Ureter (tissue), 1 donor: ENCODE data around the gene MRPL52. TPM values are rescaled to one million over a fixed set of nuclear protein-coding genes. Genes with fewer than 3 reads are reported as not detected.
"Not testable (repeated sequence)": the region's sequence is repeated elsewhere in the genome, so short reads cannot be mapped to it uniquely, and the experiment has no call there.

Experiments used
- DNase-seq: peaks from one replicate; pipeline ENCODE4 v3.0.0-alpha.2; 2020; ENCODE audit warnings: low spot score
- total RNA-seq: library from RNA; stranded (reverse); gene quantifications from one replicate; pipeline ENCODE4 v1.2.4, GENCODE V29; 2023
- donor health status: DM: yes; HTN: yes; CAD: no.

The MRPL52 gene
- total RNA-seq, 1 donor from 2014 or later, result 77.8 TPM

DNA sequence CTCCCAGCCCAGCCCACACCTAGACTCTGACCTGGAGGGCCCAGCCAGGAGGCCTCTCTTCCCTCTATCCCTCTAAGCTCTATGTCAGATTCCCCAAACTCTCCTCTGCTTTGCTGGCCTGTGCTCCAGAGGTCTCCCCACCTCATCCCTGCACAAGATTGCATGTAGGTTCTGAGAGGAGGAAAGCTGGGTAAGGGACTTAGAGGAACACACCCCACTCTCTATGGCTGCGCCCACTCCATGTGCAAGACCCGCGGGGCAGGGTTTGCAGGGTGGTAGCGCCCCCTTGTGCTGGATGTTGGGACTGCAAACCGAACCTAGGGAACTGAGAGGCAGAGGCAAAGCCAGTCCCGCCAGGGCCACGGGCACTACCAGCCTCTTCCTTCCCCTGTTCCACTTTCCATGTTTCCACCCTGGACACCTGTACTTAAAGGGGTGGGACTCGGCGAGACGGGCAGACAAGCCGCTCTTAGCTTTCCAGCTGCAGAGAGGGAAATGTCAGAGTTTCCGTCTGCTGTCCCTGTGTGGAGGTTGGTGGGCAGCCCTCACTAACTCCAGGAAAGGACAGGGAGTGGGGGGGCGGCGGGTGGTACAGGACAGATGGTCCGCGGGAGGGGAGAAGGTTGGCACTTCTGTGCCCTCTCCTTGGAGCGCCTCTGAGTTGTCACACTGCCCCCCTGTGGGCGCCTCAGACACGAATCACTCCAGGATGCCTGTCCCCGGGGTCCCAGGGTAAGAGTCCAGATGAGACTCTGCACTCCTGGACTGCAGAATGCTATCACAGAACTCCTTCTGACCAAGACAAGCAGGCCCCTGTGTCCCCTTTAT lies 23.5 kb downstream of the MRPL52 start:
- DNase-seq, result peak; percentile 95

DNA sequence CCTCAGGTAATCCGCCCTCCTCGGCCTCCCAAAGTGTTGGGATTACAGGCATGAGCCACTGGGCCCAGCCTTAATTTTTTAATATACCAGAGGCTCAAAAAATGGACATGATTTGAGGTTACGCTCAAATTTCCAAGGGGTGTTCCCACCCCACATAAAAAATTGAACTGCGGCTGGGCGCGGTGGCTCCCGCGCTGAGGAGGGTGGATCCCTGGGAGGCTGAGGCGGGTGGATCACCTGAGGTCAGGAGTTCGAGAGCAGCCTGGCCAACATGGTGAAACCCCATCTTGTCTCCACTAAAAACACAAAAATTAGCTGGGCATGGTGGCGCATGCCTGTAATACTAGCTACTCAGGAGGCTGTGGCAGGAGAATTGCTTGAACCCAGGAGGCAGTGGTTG lies 24.6 kb downstream of the MRPL52 start:
- not testable (repeated sequence) for DNase-seq

DNA sequence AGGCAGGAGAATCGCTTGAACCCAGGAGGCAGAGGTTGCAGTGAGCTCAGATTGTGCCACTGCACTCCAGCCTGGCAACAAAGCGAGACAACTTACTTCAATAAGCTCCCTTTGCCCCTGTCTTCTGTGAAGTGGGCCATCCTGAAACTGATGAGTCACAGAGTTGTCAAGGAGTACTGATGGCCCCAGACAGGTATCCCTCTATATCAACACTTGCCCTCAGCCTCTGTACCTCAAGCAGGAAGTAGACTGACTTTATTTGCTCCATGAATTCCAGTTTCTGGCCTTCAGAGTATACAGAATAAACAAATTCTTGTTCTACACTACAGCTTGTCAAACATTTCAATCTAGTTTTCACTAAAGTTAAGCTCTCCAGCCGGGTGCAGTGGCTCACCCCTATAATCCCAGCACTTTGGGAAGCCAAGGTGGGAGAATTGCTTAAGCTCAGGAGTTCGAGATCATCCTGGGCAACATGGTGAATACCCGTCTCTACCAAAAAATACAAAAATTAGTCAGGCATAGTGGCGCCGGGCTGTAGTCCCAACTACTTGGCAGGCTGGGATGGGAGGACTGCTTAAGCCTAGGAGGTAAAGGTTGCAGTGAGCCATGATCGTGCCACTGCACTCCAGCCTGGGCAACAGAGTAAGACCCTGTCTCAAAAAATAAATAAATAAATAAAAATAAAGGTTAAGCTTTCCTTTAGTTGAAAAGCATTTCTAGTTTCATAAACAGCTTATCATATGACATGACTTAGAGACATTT lies 25.5 kb downstream of the MRPL52 start:
- no peak for DNase-seq

DNA sequence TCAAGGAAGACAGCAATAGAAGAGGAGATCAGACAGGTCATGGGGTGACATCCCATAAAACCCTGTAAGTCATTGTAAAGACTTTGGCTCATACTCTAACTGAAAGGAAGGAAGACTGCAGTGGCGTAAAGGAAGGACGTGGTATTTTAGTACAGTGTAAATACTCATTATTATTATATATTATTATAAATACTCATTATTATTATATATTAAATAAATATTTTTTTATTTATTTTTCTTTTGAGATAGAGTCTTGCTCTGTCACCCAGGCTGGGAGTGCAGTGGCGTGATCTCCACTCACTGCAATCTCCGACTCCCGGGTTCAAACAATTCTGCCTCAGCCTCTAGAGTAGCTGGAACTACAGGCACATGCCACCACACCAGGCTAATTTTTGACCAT lies 26.7 kb downstream of the MRPL52 start:
- no peak for DNase-seq

DNA sequence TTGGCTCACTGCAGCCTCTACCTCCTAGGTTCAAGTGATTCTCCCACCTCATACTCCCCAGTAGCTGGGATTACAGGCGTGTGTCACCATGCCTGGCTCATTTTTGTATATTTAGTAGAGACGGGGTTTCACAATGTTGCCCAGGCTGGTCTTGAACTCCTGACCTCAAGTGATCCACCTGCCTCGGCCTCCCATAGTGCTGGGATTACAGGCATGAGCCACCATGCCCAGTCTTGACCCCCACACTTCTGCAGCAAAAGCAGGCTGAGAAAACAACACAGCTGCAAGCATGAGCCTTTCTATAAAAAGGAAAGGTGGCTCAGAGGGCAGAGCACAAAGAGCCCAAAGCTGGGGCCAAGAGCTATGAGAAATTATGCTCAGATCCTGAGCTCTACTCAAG lies 30.7 kb downstream of the MRPL52 start:
- DNase-seq, result not testable (repeated sequence)

DNA sequence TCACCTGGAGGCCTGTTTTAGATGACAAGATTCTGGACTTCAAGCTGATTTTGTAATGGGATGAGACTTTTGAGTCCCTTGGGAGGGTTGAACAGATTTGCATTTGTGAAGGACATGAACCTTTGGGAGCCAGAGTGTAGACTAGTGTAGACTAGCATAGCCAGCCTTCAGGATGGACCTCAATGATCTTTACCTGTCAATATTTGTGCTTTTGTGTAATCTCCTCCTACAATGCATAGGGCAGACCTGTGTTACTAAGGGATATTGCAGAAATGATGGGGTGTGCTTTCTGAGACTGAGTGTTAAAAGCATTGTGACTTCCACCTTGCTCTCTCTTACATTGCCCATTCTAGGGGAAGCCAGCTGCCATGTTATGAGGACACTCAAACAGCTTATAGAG lies 32.0 kb downstream of the MRPL52 start:
- no peak for DNase-seq

DNA sequence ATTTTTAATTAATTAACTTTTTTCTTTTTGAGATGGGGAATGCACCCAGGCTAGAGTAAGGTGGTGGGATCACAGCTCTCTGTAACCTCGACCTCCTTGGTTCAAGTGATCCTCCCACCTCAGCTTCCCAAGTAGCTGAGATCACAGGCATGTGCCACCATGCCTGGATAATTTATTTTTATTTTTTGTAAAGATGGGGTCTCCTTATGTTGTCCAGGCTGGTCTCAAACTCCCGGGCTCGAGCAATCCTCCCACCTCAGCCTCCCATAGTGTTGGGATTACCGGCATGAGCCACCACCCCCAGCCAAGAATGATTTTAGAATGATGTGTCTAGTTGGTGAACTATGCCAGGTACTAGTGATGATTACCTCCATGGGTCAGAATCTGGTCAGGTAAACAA lies 35.3 kb downstream of the MRPL52 start:
- no peak for DNase-seq

DNA sequence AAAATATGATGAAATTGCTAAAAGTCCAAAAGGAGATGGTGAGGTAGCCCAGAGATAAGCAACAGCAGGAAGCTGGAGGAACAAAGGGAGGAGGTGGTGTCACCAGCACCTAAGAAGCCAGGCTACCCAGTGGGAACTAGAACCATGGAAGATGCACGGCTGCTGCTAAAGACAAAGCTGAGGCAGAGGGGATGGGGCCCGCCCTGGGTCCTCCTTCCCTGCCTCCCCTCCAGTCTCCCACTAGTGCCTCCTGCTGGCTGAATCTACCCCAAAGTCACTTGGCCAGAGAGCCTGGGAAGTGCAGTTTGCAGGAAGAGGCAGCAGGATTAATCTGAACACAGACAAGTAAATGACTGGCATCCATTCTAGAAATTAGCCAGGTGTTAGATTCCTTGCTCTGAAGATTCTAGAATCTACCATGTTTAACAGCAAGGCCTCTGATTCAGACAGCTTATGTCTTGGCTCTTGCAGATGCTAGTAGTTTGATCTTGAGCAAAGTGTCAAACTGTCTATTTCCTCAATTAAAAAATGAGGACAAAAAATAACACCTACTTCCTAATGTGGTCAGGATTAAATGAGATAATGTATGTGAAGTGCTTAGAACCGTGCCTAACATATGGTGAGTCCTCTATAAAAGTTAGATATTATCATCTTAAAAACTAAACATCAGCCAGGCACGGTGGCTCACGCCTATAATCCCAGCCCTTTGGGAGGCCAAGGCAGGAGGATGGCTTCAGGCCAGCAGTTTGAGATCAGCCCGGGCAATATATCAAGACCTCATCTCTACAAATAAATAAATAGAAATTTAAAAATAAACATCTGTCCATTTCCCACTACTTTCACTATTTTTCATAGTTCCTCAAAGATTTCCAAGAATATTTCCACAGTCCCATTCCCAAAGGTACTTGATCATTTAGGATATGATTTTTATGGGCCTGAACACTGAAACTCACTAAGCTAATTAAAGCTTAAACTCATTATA lies 36.0 kb downstream of the MRPL52 start:
- no peak for DNase-seq

DNA sequence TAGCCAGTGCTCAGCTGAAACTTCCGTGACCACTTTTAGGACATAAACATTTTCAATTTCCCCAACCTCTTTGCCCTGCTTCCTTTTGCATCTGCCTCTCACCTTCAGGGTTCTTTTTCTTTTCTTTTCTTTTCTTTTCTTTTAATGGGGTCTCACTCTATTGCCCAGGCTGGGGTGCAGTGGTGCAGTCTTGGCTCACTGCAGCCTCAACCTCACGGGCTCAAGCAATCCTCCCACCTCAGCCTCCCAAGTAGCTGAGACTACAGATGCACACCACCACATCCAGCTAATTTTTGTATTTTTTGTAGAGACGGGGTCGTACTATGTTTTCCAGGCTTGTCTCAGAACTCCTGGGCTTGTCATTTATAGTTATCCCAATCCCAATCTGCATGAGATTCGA lies 37.2 kb downstream of the MRPL52 start:
- no peak for DNase-seq

DNA sequence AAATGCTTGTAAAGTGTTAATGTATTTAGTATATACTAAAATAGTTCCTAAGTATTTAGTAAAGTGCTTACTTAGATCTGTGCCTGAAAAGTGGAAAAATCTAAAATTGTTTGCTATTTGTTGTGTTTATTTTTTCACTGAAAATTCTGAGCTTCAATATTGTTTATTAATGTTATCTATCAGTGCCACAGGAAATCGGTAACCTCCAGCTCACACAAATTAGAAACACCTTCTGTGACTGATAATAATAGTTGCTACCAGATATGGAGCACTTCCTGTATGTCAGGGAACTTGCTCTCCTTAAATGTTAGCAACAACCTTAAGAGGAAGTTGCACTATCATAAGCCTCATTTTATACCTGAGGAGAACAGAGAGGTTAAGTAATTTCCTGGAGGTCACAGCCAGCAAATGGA lies 41.1 kb downstream of the MRPL52 start:
- DNase-seq, result no peak

DNA sequence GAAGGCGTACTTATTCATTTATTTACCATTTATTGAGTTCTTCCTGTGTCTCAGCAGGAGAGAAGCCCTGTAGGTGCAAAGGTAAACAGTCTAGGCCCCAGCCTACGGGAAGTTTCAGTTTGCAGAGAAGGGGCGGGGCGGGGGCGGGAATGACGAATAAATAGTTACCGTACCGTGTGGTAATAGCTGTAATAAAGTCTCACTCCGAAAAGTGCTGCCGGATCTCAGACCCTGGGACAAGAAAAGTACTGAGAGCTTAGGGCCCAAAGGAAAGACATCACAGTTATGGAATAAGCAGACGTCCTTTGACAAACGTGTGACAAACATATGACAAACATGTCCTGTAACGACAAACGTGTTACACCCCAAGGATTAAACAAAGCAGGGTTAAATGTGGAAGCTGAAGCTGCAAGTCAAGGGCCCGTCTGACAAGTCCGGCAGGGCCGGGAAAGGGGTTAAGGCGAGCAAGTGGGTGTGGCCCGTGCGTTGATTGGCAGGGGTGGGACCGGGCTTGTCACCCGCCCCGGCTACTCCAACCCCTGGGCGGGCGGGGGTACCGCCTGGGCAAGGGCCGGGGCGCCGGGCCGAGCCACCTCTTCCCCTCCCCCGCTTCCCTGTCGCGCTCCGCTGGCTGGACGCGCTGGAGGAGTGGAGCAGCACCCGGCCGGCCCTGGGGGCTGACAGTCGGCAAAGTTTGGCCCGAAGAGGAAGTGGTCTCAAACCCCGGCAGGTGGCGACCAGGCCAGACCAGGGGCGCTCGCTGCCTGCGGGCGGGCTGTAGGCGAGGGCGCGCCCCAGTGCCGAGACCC lies 41.7 kb downstream of the MRPL52 start, which contains the start of gene LRP10:
TSS of gene LRP10 (plus strand) at position 517 of the 809 bp plus-strand sequence. CDS start 564 bp downstream, outside the sequence.
- DNase-seq, result peak; percentile 95

DNA sequence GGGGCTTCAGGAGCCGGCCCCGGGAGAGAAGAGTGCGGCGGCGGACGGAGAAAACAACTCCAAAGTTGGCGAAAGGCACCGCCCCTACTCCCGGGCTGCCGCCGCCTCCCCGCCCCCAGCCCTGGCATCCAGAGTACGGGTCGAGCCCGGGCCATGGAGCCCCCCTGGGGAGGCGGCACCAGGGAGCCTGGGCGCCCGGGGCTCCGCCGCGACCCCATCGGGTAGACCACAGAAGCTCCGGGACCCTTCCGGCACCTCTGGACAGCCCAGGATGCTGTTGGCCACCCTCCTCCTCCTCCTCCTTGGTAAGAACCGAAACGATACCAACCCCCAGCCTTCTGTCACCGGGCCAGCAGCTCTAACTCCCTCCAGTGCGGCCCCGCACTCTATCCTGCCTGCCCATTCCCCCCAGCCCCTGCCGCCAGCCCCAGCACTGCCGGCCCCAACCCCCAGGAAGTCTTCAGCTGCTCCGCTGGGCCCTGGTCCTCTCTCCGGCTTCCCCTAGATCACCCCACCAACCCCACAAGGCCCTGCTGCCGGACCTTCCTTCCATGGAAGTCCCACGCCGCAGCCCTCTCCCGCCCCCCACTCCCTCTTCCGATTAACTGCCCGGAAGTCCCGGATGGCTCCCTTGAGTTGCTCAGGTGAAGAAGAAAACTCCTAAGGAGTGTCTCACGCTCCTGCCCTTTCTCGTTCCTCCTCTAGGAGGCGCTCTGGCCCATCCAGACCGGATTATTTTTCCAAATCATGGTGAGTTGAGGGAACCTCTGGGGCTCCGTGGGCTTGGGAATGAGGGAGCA lies 42.5 kb downstream of the MRPL52 start:
- DNase-seq, result peak; percentile 90

DNA sequence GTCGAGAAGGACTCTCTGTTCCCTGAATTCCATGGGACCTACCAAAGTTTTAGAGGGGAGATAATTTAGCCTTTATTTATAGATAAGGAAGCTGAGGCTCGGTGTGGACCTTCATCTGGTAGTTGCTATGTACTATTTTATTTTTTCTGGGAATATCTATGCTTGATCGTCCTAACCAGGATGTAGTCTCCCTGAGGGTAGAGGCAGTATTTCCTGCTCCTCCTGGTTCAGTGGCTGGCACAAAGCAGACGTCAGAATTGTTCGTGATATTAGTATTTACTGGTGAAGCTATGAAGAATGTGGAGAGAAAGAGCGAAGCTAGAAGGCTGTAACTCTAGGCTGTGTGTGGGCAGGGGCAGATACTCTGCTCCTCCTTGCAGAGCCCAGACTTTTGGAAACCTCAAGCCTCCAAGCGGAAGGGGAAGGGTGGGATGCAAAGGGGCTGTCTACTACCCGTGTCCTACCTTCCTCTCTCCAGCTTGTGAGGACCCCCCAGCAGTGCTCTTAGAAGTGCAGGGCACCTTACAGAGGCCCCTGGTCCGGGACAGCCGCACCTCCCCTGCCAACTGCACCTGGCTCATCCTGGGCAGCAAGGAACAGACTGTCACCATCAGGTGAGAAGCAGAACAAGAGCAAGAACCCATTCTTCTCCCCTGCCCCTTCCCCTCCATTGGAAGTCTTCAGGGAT lies 43.3 kb downstream of the MRPL52 start:
- DNase-seq, result no peak

DNA sequence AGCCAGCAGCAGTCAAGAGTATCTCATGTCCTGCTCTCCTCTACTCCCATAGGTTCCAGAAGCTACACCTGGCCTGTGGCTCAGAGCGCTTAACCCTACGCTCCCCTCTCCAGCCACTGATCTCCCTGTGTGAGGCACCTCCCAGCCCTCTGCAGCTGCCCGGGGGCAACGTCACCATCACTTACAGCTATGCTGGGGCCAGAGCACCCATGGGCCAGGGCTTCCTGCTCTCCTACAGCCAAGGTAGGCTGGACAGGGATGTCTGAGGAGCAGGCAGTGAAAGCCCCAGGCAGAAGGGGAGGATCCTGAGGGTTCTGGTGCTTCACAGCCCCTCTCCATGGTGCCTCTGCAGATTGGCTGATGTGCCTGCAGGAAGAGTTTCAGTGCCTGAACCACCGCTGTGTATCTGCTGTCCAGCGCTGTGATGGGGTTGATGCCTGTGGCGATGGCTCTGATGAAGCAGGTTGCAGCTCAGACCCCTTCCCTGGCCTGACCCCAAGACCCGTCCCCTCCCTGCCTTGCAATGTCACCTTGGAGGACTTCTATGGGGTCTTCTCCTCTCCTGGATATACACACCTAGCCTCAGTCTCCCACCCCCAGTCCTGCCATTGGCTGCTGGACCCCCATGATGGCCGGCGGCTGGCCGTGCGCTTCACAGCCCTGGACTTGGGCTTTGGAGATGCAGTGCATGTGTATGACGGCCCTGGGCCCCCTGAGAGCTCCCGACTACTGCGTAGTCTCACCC lies 45.5 kb downstream of the MRPL52 start:
- DNase-seq, result no peak

DNA sequence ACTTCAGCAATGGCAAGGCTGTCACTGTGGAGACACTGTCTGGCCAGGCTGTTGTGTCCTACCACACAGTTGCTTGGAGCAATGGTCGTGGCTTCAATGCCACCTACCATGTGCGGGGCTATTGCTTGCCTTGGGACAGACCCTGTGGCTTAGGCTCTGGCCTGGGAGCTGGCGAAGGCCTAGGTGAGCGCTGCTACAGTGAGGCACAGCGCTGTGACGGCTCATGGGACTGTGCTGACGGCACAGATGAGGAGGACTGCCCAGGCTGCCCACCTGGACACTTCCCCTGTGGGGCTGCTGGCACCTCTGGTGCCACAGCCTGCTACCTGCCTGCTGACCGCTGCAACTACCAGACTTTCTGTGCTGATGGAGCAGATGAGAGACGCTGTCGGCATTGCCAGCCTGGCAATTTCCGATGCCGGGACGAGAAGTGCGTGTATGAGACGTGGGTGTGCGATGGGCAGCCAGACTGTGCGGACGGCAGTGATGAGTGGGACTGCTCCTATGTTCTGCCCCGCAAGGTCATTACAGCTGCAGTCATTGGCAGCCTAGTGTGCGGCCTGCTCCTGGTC lies 46.1 kb downstream of the MRPL52 start:
- DNase-seq, result no peak

DNA sequence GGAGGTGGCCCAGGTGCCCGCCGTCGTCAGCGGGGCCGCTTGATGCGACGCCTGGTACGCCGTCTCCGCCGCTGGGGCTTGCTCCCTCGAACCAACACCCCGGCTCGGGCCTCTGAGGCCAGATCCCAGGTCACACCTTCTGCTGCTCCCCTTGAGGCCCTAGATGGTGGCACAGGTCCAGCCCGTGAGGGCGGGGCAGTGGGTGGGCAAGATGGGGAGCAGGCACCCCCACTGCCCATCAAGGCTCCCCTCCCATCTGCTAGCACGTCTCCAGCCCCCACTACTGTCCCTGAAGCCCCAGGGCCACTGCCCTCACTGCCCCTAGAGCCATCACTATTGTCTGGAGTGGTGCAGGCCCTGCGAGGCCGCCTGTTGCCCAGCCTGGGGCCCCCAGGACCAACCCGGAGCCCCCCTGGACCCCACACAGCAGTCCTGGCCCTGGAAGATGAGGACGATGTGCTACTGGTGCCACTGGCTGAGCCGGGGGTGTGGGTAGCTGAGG lies 47.4 kb downstream of the MRPL52 start:
- DNase-seq, result no peak

DNA sequence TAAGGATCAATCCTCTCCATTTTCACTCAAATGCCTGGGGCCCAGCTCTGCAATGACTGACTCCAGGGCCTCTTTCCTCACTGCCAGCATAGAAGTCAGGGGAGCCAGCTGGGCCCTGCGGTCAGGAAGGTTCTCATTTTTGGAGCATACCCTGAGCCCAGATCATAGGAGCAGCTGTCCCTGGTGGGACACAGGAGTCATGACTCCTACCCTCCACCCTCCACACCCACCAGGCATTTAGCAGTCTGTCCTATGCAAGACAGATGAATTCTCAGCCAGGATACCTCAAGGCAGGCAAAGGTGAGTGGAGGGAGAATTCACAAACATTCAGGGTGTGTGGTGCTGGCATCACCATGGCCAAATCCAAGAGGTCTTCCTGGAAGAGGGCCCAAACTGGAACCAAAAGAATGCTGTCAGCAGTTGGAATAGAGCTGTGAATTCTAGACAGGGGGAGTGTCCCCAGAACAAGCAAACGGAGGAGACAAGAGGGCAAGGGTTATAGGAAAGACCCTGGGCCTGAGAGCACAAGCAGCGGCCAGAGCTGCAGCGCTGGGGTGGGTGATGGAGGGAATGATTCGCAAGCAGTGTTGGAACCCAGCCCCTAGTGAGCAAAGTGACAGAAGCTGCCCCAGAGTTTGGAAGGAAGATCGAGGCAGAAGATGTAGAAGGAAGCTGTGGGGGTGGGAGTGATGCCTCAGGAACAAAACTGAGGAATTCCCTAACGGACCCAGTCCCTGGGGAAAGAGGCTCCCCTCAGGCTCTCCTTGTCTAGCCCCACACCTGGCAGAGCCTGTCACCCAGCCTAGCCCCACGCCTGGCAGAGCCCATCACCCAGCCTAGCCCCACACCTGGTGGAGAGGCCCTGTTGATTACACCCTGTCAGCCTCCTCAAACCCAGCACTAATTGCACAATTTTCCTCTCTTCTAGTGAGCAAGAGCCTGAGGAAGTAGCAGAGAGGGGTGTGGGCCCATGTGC lies 48.9 kb downstream of the MRPL52 start:
- no peak for DNase-seq
